ENCODE results near the gene HOXB13. TPM values are rescaled to one million over a fixed set of nuclear protein-coding genes. Genes with fewer than 3 reads are reported as not detected.

HOXB13 gene
- total RNA-seq: not detected

DNA sequence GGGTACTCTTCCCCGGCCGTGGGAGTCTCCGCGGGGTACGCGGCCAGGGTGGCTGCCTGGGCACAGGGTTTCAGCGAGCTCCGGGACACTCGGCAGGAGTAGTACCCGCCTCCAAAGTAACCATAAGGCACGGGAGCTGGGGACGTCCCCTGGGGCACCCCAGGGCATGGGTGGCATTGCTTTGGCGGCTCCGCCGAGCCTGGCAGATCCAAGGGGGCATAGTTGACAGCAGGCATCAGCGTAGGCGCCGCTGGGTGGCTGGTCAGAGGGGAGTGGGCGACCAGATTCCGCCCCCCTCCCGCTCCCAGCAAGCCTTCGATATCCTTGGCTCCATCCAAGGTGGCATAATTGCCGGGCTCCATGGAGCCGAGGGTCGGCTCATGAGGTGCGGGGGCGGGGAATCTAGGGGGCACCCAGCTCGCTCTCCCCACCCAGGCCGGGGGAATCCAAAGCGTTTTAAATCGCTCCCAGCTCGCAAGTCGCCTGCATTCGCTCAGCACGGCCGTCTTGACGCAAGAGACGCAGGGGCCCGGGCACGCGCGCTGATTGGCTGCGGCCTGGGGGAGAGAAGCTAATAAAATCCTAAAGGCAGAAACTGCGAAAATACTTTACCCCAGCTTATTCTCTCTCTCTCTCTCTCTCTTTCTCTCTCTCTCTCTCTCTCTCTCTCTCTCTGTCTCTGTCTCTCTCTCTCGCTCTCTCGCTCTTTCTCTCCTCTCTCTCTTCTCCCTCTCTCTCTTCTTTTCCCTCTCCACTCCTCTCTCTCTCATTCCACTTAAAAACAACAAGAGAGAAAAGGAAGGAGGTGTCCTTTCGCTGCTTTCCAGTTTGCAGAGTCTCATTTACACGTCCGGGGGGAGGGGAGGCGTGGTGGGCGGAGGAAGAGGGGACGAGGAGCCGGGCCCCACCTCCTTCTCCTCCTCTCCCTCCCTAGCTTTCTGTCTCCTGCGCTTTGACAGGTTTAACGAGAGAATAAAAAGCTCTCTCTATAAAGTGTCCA lies at the start of gene HOXB13:
Gene HOXB13, minus strand, starts transcription at position 519 of the 1,000 bp plus-strand sequence. Its CDS starts 157 bp downstream, at position 362.
- Mint-ChIP-seq H3K9me3 (no peaks in the 10 kb centered on the region), H3K36me3 (peaks cover 0 to 7% of the 10 kb centered on the region in 2 donors), H3K27ac (no peak within 1 kb of the TSS)
- ATAC-seq: no peak
- no peak for DNase-seq (ENCODE audit: low spot score in 2 of 2)

DNA sequence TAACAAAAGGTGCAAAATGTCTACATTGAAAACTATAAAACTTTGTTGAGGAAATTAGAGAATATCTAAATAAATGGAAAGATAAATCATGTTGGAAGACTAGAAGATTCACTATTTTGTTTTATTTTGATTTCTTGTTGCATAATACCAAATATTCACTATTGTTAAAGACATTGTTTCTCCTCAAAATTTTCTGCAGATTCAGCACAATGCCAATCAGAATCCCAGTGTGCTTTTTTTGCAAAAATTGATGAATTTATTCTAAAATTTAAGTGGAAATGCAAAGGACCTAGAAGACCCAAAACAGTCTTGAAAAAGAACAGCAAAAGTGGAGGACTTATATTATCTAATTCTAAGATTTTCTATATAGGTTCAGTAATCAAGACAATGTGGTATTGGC lies 48.1 kb upstream of the HOXB13 start:
- DNase-seq (ENCODE audit: low spot score in 2 of 2): no peak
- Mint-ChIP-seq H3K27ac (no peak overlapping the region), H3K36me3 (no peaks in the 10 kb centered on the region), H3K9me3 (no peaks in the 10 kb centered on the region)
- no peak for ATAC-seq

DNA sequence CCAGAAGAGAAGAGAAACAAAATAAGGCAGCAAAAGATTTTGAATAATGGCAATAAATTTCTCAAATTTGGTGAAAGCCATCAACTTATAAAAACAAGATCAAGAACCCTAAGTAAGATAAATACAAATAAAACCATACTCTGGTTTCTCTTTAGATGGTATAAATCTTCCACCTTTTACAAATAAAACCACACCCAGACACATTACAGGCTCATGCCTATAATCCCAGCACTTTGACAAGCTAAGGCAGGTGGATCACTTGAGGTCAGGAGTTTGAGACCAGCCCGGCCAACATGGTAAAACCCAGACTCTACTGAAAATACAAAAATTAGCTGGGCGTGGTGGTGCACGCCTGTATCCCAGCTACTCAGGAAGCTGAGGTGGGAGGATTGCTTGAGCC lies 44.7 kb upstream of the HOXB13 start:
- no peaks in the 10 kb centered on the region for H3K36me3 Mint-ChIP-seq
- H3K9me3 Mint-ChIP-seq: no peaks in the 10 kb centered on the region
- ATAC-seq: no peak
- no peak for DNase-seq (ENCODE audit: low spot score in 2 of 2)
- H3K27ac Mint-ChIP-seq: no peak overlapping the region

DNA sequence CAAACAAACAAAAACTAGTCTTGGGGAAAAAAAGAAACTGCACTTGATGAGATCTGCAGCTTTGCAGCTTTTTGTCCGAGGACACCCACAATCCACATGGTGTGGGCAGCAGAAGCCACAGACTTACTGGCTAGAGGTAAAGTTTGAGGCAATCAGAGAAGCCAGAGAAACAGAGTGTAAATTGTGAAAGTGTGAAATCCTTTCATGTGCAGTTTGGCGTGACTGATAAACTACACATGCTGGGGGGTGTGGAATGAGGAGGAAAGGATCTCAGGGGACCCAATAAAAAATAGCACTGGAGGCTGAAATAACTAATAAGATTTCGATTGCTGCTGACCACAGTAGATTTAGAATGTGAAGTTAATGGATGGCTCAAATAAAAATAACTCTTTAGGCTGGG lies 42.4 kb upstream of the HOXB13 start:
- no peak overlapping the region for H3K27ac Mint-ChIP-seq
- no peak for ATAC-seq
- H3K9me3 Mint-ChIP-seq: no peaks in the 10 kb centered on the region
- DNase-seq (ENCODE audit: low spot score in 2 of 2): no peak
- H3K36me3 Mint-ChIP-seq: no peaks in the 10 kb centered on the region

DNA sequence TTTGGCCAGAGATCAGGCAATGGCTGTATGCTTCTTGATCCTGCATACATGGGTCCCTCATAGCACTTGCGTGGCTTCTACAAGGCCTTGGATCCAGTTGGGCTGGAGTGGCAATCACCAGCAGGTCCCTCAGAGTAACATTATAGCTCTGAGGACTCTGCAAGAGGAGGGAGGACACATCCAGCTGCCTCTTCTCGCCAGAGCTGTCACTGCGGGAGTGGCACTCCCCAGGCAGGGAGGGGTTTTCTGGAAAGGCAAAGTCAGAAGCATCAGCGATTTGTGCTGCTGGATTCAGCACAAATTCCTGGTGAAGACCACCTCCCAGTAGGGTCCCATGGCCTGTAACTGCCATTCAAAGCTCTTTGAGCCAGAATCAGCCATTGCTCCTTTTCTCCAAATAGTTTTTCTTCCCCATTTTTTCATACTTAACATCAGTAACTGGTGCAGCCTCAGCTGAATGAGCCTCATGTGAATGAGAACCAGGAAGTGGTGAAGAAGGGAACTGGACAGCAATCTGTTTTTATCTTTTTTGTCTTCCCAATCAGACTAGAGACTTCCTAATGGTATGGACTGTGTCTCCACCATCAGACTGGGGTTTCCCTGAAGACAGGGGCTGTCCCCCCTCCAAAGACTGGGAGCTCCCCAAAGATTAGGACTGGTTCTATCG lies 40.6 kb upstream of the HOXB13 start:
- Mint-ChIP-seq H3K36me3 (no peaks in the 10 kb centered on the region), H3K9me3 (no peaks in the 10 kb centered on the region), H3K27ac (no peak overlapping the region)
- no peak for DNase-seq (ENCODE audit: low spot score in 2 of 2)
- no peak for ATAC-seq

DNA sequence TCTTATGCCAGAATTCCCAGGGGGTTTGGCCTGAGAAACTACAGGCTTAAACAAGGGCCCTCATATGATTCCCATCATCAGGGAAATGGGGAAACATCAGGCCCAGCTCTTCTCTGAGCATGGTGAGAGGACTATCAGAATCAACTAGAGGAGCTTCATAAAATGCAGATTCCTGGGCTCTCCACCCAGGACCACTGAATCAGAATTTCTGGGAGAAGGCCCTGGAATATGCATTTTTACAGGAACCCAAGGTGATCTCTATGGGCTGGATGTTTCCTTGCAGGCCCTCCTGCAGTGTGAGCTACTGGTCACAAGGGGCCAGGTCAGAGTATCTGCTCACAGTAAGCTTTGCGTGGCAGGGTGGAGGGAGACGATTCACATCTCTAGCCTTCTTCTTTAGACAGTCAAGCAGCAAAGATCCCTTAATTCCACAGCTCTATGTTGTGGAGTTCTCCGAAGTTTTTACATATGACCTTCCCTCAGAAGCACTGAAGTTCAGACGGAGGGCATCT lies 38.8 kb upstream of the HOXB13 start:
- ATAC-seq: no peak
- H3K9me3 Mint-ChIP-seq: no peaks in the 10 kb centered on the region
- no peaks in the 10 kb centered on the region for H3K36me3 Mint-ChIP-seq
- no peak for DNase-seq (ENCODE audit: low spot score in 2 of 2)
- no peak overlapping the region for H3K27ac Mint-ChIP-seq

DNA sequence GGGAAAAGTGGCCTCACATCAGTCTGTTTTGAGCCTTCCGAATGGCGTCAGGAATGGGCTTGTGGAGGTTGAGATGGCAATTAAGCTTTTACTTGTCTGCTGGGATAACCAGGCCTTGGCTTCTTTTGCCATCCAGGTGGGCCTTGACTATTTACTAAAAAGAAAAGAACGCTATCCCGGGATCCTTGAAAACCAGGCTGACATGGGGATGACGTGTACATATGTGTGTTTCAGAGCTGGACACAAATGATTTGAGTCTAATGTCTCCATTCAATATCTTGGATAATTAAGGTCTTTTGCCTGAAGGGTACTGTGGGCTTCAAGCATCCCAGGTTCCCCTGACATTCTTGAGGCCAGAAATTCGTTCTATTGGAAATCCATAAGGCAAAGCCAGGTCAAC lies 32.6 kb upstream of the HOXB13 start:
- H3K36me3 Mint-ChIP-seq: no peaks in the 10 kb centered on the region
- H3K9me3 Mint-ChIP-seq: no peaks in the 10 kb centered on the region
- ATAC-seq: no peak
- DNase-seq (ENCODE audit: low spot score in 2 of 2): no peak
- H3K27ac Mint-ChIP-seq: no peak overlapping the region

DNA sequence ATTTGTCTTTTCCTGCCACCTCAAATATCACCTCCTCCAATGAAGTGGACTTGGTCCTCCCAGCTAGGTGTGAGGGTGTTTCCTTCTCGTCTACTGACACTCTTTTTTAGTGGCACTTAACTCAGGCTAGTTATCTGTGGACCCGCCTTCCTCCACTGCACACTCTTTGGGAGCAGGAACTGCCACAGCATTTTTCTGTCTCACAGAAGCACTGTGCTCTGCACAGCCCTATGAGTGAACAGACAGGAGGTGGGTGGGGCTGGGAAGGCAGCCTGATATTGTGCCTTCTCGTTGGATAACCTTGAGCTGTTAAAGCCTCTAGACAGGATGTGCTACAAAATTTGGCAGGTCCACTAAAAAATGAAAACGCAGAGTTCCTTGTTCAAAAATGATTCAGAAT lies 31.9 kb upstream of the HOXB13 start:
- no peak overlapping the region for H3K27ac Mint-ChIP-seq
- DNase-seq (ENCODE audit: low spot score in 2 of 2): no peak
- no peaks in the 10 kb centered on the region for H3K9me3 Mint-ChIP-seq
- no peak for ATAC-seq
- H3K36me3 Mint-ChIP-seq: no peaks in the 10 kb centered on the region

DNA sequence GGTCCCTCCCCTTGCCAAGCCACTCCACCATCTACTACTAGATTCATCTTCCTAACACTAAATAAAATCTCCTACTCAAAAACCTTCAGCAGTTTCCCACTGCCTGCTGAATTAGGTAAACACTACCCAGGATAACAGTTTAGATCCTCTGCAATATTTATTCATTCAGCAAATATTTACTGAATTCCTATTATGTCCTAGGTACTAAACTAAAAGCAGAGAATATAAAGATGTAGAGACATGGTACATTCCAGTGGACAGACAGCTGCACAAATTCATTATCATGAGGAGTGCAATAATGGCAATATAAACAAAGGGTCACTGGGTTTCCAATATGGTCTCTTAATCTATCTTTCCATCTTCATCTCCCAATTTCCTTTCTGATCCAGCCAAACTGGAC lies 30.7 kb upstream of the HOXB13 start:
- ATAC-seq (no peak), DNase-seq (ENCODE audit: low spot score in 2 of 2) (no peak)
- no peaks in the 10 kb centered on the region for H3K36me3 Mint-ChIP-seq
- no peak overlapping the region for H3K27ac Mint-ChIP-seq
- no peaks in the 10 kb centered on the region for H3K9me3 Mint-ChIP-seq

DNA sequence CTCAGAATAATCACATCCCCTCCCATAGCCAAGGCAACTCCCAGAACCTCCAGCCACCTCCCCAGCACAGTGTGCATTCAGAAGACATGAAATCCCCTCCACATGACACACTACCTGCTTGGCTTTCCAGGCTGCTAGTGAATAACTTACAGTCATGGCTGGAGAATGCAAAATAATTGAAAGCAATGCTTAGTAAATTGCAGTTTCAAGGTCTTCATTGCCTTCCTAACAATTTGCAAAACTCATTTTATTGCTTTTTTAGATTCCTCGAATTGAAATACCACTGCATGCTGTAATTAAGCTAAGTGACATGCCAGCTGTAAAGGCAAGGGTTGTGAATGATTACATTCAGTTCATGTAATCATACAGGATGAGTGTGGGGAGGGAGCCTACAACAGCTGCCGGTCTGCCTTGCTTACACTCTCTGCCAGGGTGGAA lies 29.0 kb upstream of the HOXB13 start:
- ATAC-seq: no peak
- Mint-ChIP-seq H3K27ac (no peak overlapping the region), H3K36me3 (peaks cover 0 to 9% of the 10 kb centered on the region in 2 donors), H3K9me3 (no peaks in the 10 kb centered on the region)
- DNase-seq (ENCODE audit: low spot score in 2 of 2): no peak

DNA sequence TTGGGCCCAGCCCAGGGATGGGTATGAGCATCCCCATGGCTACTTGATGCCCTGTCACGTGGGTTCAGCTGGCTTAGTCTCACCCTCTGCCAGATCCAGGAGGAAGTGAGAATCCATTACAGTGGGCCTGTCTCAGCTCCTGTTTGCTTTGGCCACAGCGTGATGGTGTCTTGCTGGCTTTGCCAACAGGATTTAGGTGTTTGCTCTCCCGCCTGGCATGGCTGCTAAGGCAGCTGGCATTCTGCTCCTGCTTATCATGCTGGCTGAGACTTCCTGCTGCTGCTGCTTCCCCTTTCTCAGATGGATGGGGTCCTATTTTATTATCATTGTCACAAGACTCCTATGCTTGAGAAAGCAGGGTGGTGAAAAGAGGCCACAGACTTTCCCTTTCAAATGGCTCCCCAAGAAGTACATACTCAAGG lies 28.3 kb upstream of the HOXB13 start:
- no peak overlapping the region for H3K27ac Mint-ChIP-seq
- ATAC-seq: no peak
- H3K9me3 Mint-ChIP-seq: no peaks in the 10 kb centered on the region
- peaks cover 0 to 9% of the 10 kb centered on the region in 2 donors for H3K36me3 Mint-ChIP-seq
- DNase-seq (ENCODE audit: low spot score in 2 of 2): no peak

DNA sequence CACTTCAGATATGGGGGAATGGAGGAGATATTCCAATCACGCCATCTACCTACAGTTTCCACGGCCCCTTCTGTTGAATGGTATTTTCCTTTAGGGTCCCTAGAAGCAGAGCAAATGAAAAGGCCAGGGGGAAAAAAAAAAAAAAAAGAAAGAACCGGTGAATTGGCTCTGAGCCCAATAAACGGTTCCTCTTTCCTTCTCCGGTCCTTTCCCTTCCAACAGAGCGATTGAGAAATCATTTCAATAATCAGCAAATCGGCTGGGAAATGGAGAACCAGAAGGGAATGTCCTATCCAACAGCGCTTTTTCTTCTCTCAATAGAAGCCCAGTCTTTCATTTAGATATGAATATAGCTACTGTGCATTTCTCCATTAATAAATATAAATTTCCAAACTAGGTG lies 26.8 kb upstream of the HOXB13 start:
- Mint-ChIP-seq H3K9me3 (no peaks in the 10 kb centered on the region), H3K36me3 (peaks cover 0 to 9% of the 10 kb centered on the region in 2 donors), H3K27ac (no peak overlapping the region)
- no peak for ATAC-seq
- DNase-seq (ENCODE audit: low spot score in 2 of 2): no peak

DNA sequence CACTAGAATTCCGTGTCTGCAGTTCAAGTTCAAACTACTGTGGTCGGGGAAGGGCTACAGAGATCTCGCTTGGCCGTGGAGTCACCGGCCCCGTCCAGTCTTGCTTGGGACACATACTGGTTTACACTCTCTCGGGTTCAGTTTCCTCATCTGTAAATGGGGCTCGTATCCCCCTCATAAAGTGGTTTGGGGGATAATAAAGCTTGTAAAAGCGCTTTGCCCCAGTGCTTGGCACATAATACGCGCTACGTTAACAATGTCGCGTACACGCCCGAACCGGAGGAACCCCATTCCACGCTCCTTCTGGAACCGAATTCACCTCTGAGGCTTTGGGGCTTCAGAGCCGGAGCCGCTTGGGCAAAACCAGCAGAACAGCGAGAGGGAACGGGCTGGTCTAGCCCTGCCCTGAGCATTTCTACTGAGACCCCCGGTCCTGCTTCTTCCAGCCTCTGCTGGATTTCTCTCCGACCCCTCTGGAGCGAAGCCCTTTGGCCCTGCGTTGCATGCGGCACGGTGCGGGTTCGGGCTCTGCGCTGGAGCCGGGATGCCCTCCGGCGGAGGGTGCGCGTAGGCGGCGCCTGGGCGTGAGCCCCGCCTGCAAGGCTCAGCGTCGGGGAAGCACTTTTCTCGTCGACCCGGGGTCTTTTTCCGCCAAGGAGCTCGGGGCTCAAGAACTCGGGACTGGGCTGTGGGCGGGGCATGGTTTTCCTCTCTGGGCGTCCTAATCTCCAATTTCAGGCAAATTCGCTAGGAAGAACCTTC lies 26.1 kb upstream of the HOXB13 start:
- DNase-seq (ENCODE audit: low spot score in 2 of 2): no peak
- Mint-ChIP-seq H3K9me3 (no peaks in the 10 kb centered on the region), H3K27ac (no peak overlapping the region)

DNA sequence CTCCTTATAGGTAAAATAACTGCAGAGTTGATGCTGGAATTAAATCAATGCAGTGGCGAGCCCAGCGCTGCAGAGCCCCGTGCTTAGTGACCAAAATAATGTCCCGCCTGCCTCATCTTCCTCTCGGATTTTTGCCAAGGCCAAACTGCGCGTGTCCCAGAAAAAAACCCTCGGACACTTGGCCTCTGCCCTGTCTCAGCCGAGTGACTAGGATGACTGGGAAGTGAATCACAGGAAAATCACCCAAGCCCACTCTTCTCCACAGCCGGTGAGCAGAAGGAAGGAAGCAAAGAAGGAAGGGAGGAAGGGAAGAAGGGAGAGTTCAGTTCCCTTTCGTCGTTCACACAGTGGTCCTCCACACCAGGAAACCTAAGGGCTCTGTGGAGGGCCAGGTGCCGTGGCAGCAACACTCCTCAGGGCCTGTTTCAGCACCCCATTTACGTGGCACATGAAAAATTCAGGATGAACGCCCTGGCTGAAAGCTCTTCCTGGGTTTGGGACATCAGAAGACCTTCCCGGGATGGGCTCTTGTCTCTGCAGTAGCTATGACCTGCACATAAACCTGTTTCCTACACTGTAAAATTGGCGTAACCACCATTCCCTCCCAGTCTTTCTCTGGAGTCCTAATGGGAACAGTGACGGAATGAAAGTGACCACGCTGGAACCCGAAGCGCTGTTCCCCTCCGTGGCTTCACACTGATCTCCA lies 25.4 kb upstream of the HOXB13 start:
- peaks cover 0 to 15% of the 10 kb centered on the region in 2 donors for H3K36me3 Mint-ChIP-seq
- ATAC-seq (no peak), DNase-seq (ENCODE audit: low spot score in 2 of 2) (no peak)
- H3K9me3 Mint-ChIP-seq: no peaks in the 10 kb centered on the region
- H3K27ac Mint-ChIP-seq: peak overlapping the region in 1 of 2 donors; percentile 13

More for the DNA sequence above, 26.1 kb upstream of the HOXB13 start:
- no peak for ATAC-seq
- H3K36me3 Mint-ChIP-seq: peaks cover 0 to 9% of the 10 kb centered on the region in 2 donors

DNA sequence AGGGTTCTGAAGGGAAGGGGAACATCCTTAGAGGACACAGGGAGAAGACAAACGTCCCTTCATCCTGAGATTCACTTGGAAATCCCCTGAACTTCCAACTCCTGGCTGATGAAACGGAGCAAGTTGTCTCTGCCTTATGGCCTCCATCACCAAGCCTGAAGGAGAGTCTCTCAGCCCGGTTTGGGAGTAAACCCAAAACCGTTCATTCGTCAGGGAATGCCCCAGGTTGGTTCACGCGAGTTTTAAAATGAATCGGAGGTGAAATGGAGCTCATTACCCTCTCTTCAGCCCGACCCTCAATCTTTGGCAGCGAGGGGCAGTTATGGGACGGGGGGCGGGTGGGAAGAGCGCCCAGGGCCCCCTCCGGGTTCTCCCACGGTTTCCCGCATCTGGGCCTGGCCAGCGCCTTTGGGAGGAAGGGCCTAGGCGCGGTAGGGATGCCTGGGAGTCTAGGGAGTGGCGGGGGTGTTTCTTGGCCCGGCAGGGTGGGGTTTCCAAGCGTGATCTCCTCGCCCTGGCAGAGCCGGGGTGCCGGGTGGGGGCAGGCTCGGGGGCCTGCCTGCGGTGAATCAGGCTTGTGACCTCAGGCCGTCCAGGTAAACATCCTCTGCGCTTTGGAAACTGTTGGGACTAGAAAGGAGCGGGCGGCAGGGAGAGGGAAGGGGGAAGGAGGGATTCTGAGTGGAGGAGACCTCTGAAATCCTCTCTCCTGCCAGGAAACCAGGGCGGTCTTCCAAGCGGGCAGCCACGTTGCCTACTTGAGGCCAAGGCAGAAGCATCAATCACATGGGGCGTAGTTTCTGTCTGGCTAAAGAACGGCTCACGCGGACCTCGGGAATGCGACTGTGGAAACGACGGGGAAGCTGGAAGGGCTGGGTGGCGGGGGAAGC lies 24.1 kb upstream of the HOXB13 start:
- Mint-ChIP-seq H3K9me3 (no peaks in the 10 kb centered on the region), H3K27ac (no peak overlapping the region), H3K36me3 (peaks cover 0 to 16% of the 10 kb centered on the region in 2 donors)
- ATAC-seq (no peak), DNase-seq (ENCODE audit: low spot score in 2 of 2) (no peak)
